ENCODE results near the gene KCTD7.
"Not testable (repeated sequence)": the region's sequence is repeated elsewhere in the genome, so short reads cannot be mapped to it uniquely, and the experiment has no call there.

KCTD7 gene

DNA sequence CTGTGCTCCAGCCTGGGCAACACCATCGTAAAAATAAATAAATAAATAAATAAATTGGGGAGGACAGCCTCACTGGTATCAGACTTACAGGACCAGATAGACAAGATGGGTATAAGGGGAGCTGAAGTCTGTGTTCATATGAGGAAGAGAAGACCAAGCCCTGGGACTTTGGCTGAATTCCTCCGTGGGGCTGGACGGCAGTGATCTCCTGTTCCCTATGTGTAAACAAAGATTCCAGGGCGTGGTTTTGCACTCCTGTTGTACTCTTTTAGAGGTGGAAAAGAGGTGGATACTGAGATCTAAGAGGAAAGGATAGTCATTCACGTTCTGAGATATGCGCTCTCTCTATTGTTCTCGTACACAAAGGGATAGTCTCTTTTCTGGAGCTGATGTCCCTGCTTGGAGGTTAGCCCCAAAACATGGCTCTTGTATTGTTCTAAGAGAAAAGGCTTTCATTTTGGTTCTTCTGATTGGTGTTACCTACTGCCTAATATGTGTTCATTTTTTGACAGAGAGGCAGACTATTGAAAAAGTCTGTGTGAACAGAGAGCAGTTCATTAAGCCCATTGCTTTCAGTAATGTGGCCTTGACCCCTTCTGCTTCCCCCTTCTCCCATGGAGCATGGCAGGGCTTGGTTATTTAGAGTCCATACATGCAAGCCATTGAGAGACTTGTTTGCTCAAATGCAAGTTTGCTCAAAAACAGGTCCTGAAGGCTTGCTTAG lies 12.3 kb downstream of the KCTD7 start:
- no peak for DNase-seq (ENCODE audit: low read depth)
- no peak overlapping the region for H3K4me3 ChIP-seq (replicated peaks; ENCODE audit: low read depth, low read length)
- TF ChIP-seq, protein P1, sequence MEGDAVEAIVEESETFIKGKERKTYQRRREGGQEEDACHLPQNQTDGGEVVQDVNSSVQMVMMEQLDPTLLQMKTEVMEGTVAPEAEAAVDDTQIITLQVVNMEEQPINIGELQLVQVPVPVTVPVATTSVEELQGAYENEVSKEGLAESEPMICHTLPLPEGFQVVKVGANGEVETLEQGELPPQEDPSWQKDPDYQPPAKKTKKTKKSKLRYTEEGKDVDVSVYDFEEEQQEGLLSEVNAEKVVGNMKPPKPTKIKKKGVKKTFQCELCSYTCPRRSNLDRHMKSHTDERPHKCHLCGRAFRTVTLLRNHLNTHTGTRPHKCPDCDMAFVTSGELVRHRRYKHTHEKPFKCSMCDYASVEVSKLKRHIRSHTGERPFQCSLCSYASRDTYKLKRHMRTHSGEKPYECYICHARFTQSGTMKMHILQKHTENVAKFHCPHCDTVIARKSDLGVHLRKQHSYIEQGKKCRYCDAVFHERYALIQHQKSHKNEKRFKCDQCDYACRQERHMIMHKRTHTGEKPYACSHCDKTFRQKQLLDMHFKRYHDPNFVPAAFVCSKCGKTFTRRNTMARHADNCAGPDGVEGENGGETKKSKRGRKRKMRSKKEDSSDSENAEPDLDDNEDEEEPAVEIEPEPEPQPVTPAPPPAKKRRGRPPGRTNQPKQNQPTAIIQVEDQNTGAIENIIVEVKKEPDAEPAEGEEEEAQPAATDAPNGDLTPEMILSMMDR (IDR thresholded peaks at IDR 0.05; ENCODE audit: low read length, missing control alignments) = no peak

DNA sequence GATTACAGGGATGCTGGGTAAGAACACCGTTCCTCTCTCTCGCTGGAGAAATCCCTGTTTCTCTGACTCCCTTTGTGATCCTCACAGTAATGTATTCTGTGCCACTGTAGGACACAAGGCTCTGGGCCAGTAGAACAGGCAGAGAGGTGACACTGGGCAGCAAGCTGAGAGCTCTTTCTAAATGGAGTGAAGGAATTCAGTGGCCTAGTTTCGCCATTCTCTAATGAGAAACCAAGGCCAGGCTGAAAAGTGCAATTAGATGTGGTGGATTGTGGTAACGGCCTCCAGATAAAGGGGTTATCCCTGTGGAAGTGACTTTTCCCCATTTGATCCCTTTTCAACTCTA lies 12.8 kb downstream of the KCTD7 start:
- no peak for DNase-seq (ENCODE audit: low read depth)
- TF ChIP-seq, protein P1 (IDR thresholded peaks at IDR 0.05; ENCODE audit: low read length, missing control alignments) = no peak
- no peak overlapping the region for H3K4me3 ChIP-seq (replicated peaks; ENCODE audit: low read depth, low read length)

DNA sequence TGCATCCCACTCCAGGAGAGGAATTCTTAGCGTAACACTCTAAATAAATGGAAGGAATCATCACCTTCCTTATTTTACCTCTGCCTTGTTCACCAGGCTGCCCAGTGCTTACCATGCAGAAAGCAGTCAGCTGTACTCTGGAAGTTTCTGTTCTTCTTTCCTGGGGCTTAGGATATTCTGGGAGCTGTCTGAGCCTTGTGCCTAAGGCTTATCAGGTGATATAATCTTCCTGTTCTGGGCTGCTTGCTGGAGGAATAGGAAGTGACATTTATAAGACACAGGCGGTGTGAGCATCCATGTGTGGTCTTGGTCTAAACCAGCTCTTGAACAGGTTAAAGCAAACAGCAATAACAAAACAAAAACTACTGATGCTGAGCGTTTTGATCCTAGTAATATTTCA lies 13.5 kb downstream of the KCTD7 start:
- no peak for DNase-seq (ENCODE audit: low read depth)
- no peak overlapping the region for H3K4me3 ChIP-seq (replicated peaks; ENCODE audit: low read depth, low read length)
- TF ChIP-seq, protein P1 (IDR thresholded peaks at IDR 0.05; ENCODE audit: low read length, missing control alignments) = no peak

DNA sequence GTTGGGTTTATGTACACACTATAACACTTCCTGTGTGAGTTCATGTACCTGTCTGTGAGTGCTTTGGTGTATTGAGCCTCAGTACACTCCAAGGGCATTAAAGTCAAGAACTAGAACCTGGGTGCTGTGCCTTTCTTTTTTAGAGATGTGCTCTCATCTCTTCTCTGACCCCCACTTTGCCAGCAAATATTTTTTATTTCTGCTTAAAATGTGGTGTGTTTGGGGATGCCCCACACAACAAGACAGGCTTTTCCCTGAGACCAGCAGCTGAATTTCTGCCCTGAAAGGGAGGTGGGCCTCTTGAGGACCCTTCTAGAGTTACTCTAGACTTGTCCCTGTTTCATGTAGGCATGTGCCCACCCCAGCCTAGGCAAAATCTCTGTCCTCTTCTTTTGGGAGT lies 14.3 kb downstream of the KCTD7 start:
- no peak overlapping the region for H3K4me3 ChIP-seq (replicated peaks; ENCODE audit: low read depth, low read length)
- TF ChIP-seq, protein P1 (IDR thresholded peaks at IDR 0.05; ENCODE audit: low read length, missing control alignments) = no peak
- no peak for DNase-seq (ENCODE audit: low read depth)

DNA sequence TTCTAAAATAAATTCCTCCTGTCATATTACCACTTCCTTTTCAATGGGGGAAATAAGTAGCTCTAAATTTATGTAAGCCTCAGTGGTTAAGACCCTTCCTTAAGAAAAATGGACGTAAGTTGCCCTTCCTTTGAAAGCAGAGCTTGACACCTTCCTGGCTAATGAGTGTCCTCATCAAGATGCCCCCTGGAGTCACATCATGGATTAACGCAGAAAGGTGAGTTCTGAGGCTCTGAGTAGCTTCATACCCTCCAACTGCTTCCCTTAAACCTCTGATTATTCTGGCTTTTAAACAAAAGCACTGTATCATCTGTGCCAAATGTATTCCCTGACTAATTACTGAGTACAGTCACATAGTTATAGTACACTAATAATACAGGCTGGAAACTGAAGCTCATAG lies 14.7 kb downstream of the KCTD7 start:
- DNase-seq (ENCODE audit: low read depth) = no peak
- no peak overlapping the region for H3K4me3 ChIP-seq (replicated peaks; ENCODE audit: low read depth, low read length)
- TF ChIP-seq, protein P1 (IDR thresholded peaks at IDR 0.05; ENCODE audit: low read length, missing control alignments) = no peak

DNA sequence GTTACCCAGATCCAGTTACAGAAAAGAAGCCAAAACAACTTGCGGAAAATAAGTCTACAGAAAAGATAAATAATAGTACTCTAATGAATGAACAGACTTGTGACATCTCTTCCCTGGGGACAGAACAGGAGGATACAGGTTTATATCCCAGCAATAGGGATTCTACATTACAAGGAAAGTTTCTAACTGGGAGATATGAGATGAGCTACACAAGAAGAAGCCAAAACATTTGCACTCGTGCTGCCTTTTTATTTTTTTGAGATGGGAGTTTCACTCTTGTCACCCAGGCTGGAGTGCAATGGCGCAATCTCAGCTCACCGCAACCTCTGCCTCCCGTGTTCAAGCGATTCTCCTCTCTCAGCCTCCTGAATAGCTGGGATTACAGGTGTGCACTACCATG lies 22.3 kb downstream of the KCTD7 start:
- H3K4me3 ChIP-seq (replicated peaks; ENCODE audit: low read depth, low read length); DNase-seq (ENCODE audit: low read depth): not testable (repeated sequence)

DNA sequence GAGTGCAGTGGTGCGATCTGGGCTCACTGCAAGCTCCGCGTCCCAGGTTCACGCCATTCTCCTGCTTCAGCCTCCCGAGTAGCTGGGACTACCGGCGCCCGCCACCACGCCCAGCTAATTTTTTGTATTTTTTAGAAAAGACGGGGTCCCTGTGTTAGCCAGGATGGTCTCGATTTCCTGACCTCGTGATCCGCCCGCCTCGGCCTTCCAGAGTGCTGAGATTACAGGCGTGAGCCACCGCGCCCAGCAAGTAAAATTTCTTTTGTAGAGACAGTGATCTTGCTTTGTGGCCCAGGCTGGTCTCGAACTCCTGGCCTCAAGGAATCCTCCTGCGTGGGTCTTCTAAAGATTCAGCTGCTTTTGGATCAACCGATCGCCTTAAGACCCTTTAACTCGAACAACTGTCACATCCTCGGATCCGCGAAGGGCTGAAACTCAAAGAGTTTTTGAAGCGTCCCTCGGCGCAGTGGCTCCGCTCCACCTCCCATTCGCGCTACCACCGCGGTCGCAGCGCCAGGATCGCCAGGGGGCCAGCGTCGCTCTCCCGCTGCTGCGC lies 25.1 kb downstream of the KCTD7 start:
- TF ChIP-seq, protein P1 (IDR thresholded peaks at IDR 0.05; ENCODE audit: low read length, missing control alignments) = peak; percentile 16
- DNase-seq (ENCODE audit: low read depth) = not testable (repeated sequence)
- peak overlapping the region; percentile 84 for H3K4me3 ChIP-seq (replicated peaks; ENCODE audit: low read depth, low read length)

Measured in fibroblast of pulmonary artery (primary cell).